ENCODE results near the gene FGD5. TPM values are rescaled to one million over a fixed set of nuclear protein-coding genes. Genes with fewer than 3 reads are reported as not detected.

FGD5 gene
- total and polyA plus RNA-seq, 9 of the 15 experiments (the other 6 are each of a cell fraction or from before 2014, with no cell fraction given): 0.18 TPM; not detected in 8

DNA sequence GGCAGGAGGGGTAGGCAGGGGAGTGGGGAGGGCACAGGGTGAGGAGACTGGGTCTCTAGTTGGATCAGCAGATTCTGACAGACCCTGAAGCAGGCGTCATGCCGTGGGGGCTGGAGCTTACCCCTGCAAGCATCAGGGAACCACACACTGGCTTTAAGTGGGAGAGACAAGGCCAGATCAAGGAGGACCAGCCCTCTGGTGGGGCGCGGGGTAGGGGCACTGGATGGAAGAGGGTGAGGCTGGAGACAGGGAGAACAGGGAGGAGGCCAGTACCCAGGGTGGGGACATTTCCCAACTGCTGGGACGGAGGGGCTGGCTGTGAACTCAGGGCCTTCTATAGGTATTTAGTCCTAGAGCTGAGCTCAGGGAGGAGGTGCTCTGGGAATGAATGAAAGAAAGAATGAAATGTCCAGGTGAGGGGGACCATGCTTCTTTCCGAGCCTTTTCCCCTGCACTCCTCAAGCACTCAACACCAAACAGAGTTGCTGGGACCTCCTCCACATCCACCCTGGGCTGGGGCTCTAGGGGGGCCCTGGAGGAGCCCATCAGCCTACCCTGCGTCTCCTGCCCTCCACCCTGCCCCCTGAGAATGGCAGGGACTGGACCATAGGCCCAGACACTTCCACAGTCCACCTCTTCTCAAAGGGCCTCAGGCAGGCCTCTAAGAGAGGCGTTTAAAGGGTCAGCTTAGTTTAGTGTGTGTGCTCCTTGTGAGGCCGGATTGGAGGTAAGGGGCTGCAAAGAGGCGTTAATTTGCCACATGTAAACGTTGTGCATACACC, 49.0 kb upstream of the FGD5 start:
- no peak for FAIRE-seq
- no peak for DNase-seq (ENCODE audit: extremely low read depth in 1 of 4, low spot score in 3 of 4)
- Histone ChIP-seq H3K4me1 (replicated peaks in 1 of 2; ENCODE audit: control insufficient read depth in 2 of 2, insufficient read depth in 2 of 2, low read length in 2 of 2) (peaks cover 0 to 8% of the 10 kb centered on the region in 2 experiments; a peak in 2 of 5 replicates), H4K20me1 (replicated peaks; ENCODE audit: control insufficient read depth, insufficient read depth, low read length) (peaks cover 3% of the 10 kb centered on the region; the same call in 1 of the 2 replicates), H3K9me1 (ENCODE audit: control insufficient read depth, insufficient read depth, low read length) (peaks cover 4% of the 10 kb centered on the region), H3K4me3 (no peak overlapping the region), H3K9me3 (replicated peaks; ENCODE audit: control insufficient read depth, insufficient read depth, low read depth, low read length) (no peaks in the 10 kb centered on the region), H3K79me2 (ENCODE audit: control insufficient read depth, insufficient read depth, low read length) (no peaks in the 10 kb centered on the region), H3K9ac (ENCODE audit: insufficient read depth in 1 of 2, low read depth in 2 of 2, low read length in 2 of 2) (no peak overlapping the region), H3K4me2 (ENCODE audit: insufficient read depth, low read length) (no peak overlapping the region), H2AFZ (ENCODE audit: low read depth, low read length) (no peak overlapping the region), H3K27ac (ENCODE audit: extremely low read depth, low read depth, low read length) (no peak overlapping the region), H3K36me3 (ENCODE audit: control insufficient read depth, insufficient read depth, low read length) (no peaks in the 10 kb centered on the region), H3K27me3 (ENCODE audit: control insufficient read depth in 2 of 2, insufficient read depth in 2 of 2, low read length in 2 of 2) (peaks cover 33 to 97% of the 10 kb centered on the region in 2 experiments; a peak in 4 of 5 replicates)
- CTCF ChIA-PET (ENCODE audit: low intra/inter-chr PET ratio): no interaction called here
- WGBS (ENCODE audit: insufficient coverage, low coverage, missing lambda C conversion rate): 4% methylated on average over 11 of the region's 11 CpGs
- TF ChIP-seq PCBP2 (IDR thresholded peaks at IDR 0.05; ENCODE audit: low read depth, low read length, poor library complexity, severe bottlenecking): no peak
- TF ChIP-seq, protein P1, sequence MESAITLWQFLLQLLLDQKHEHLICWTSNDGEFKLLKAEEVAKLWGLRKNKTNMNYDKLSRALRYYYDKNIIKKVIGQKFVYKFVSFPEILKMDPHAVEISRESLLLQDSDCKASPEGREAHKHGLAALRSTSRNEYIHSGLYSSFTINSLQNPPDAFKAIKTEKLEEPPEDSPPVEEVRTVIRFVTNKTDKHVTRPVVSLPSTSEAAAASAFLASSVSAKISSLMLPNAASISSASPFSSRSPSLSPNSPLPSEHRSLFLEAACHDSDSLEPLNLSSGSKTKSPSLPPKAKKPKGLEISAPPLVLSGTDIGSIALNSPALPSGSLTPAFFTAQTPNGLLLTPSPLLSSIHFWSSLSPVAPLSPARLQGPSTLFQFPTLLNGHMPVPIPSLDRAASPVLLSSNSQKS (CRISPR knock-in tag; IDR thresholded peaks at IDR 0.05): no peak
- TF ChIP-seq ARID2 (IDR thresholded peaks at IDR 0.05): no peak
- no peak for TF ChIP-seq DPF2 (IDR thresholded peaks at IDR 0.05)
- TF ChIP-seq PTBP1 (IDR thresholded peaks at IDR 0.05; ENCODE audit: low read depth, low read length): no peak
- TF ChIP-seq, protein P2, sequence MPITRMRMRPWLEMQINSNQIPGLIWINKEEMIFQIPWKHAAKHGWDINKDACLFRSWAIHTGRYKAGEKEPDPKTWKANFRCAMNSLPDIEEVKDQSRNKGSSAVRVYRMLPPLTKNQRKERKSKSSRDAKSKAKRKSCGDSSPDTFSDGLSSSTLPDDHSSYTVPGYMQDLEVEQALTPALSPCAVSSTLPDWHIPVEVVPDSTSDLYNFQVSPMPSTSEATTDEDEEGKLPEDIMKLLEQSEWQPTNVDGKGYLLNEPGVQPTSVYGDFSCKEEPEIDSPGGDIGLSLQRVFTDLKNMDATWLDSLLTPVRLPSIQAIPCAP (CRISPR knock-in tag; IDR thresholded peaks at IDR 0.05; ENCODE audit: borderline replicate concordance): no peak
- no peak for TF ChIP-seq MTA3 (IDR thresholded peaks at IDR 0.05; ENCODE audit: borderline replicate concordance)
- TF ChIP-seq, protein P3, sequence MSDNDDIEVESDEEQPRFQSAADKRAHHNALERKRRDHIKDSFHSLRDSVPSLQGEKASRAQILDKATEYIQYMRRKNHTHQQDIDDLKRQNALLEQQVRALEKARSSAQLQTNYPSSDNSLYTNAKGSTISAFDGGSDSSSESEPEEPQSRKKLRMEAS (CRISPR knock-in tag; IDR thresholded peaks at IDR 0.05): no peak
- TF ChIP-seq CHD1 (IDR thresholded peaks at IDR 0.05; ENCODE audit: low read length): no peak
- no peak for TF ChIP-seq ZNF75A (CRISPR knock-in tag; IDR thresholded peaks at IDR 0.05)
- in situ Hi-C loops (cut with MboI): no loop called here
- intact Hi-C loops (cut with micrococcal nuclease): no loop called here
- BruUV-seq (replicated peaks): no TSS peak
- no peak for ATAC-seq
- POLR2A ChIA-PET: interaction anchor here (0.6 kb wide), 1 partner anchor 13 kb away, joined by 3 read pairs; no protein-coding TSS in a partner anchor

Data from K562 (cell line).